PC-9 (cell line): ENCODE results near the gene SLC6A18. TPM values are rescaled to one million over a fixed set of nuclear protein-coding genes. Genes with fewer than 3 reads are reported as not detected.

Experiments
- BruUV-seq: library from RNA; stranded (reverse); fragments of 400-500 nt; replicated peaks from 2 replicates; lab custom pipeline; 2021; lab: Mats Ljungman, UMichigan
- CTCF ChIA-PET: fragments of 300-600 bp; sonication (Branson Sonifier 250); formaldehyde crosslinking; loops from one replicate; lab custom pipeline; 2022; ENCODE audit warnings: antibody characterized with exemption; lab: Charles Lee
- POLR2A ChIA-PET: fragments of 300-600 bp; sonication (Branson Sonifier 250); formaldehyde crosslinking; loops from one replicate; lab custom pipeline; 2022; ENCODE audit warnings: antibody characterized with exemption; ENCODE audit not compliant: unreplicated experiment; lab: Charles Lee
- DNase-seq, 2 experiments: peaks; one replicate each; pipeline versions ENCODE4 v3.0.0 to v3.0.0-alpha.2; 2015 to 2022; ENCODE audit warnings: mixed read lengths in 1 of 2
- H2AFZ ChIP-seq: fragments of 200-600 bp; sonication (generic); 2 replicates; pipeline ENCODE4 v1.8.1; 2017; ENCODE audit warnings: antibody characterized with exemption
- H3F3A ChIP-seq: fragments of 200-600 bp; sonication (generic); 2 replicates; pipeline ENCODE4 v1.8.1; 2017; ENCODE audit warnings: antibody characterized with exemption, mild to moderate bottlenecking, low read depth; ENCODE audit not compliant: insufficient read depth
- H3K27ac ChIP-seq: fragments of 200-600 bp; sonication (generic); 2 replicates; pipeline ENCODE4 v1.6.1; 2016; ENCODE audit warnings: mixed run types
- H3K27me3 ChIP-seq: fragments of 200-600 bp; sonication (generic); 2 replicates; pipeline ENCODE4 v1.6.1; 2016; ENCODE audit warnings: low read depth, mixed run types; ENCODE audit not compliant: insufficient read depth
- H3K36me3 ChIP-seq: fragments of 200-600 bp; sonication (generic); 2 replicates; pipeline ENCODE4 v1.6.1; 2016; ENCODE audit warnings: low read depth, mixed run types
- H3K4me1 ChIP-seq: fragments of 200-600 bp; sonication (generic); replicated peaks from 2 replicates; pipeline ENCODE4 v1.6.1; 2016; ENCODE audit warnings: mixed run types; ENCODE audit not compliant: insufficient read depth
- H3K4me2 ChIP-seq: fragments of 200-600 bp; sonication (generic); 2 replicates; pipeline ENCODE4 v1.6.1; 2017; ENCODE audit warnings: mixed run types
- H3K4me3 ChIP-seq: fragments of 200-600 bp; sonication (generic); 2 replicates; pipeline ENCODE4 v1.6.1; 2016; ENCODE audit warnings: mixed run types
- H3K79me2 ChIP-seq: fragments of 200-600 bp; sonication (generic); 2 replicates; pipeline ENCODE4 v1.6.1; 2017; ENCODE audit warnings: low read depth, mixed run types
- H3K9me2 ChIP-seq: fragments of 200-600 bp; sonication (generic); 2 replicates; pipeline ENCODE4 v1.8.1; 2017; ENCODE audit warnings: mild to moderate bottlenecking; ENCODE audit not compliant: insufficient read depth
- H3K9me3 ChIP-seq: fragments of 200-600 bp; sonication (generic); 2 replicates; pipeline ENCODE4 v1.8.1; 2016; ENCODE audit warnings: low read depth; ENCODE audit not compliant: insufficient read depth
- H4K20me1 ChIP-seq: fragments of 200-600 bp; sonication (generic); 2 replicates; pipeline ENCODE4 v1.8.1; 2017; ENCODE audit not compliant: insufficient read depth
- CTCF ChIP-seq: fragments of 200-600 bp; sonication (generic); conservative IDR thresholded peaks from 2 replicates; pipeline ENCODE4 v1.6.1; 2017; ENCODE audit warnings: mixed run types, antibody characterized with exemption, mild to moderate bottlenecking, moderate library complexity
- EZH2 ChIP-seq: fragments of 200-600 bp; sonication (generic); IDR thresholded peaks from 2 replicates; pipeline ENCODE4 v1.8.0; 2017; ENCODE audit warnings: antibody characterized with exemption, low read depth
- intact Hi-C: fragments of 100-400 bp; cut with micrococcal nuclease; formaldehyde crosslinking; loops from one replicate; pipeline ENCODE4 v1.10.0; 2022; ENCODE audit not compliant: unreplicated experiment
- total RNA-seq: library from RNA; stranded (reverse); gene quantifications from 2 replicates; pipeline ENCODE4 v1.2.3, GENCODE V29; 2021

The SLC6A18 gene
- total RNA-seq, 1 experiment from 2014 or later, result not detected

- CTCF ChIA-PET, result no interaction called here
- Histone ChIP-seq H3K27me3 (peaks cover 75% of the 10 kb centered on the region), H3K4me3 (no peak overlapping the region), H2AFZ (no peak overlapping the region), H3K4me1 (no peaks in the 10 kb centered on the region), H3K36me3 (no peaks in the 10 kb centered on the region), H3K27ac (no peak overlapping the region), H4K20me1 (peaks cover 22% of the 10 kb centered on the region), H3K4me2 (no peak overlapping the region), H3K79me2 (no peaks in the 10 kb centered on the region), H3K9me2 (no peaks in the 10 kb centered on the region), H3K9me3 (no peaks in the 10 kb centered on the region), H3F3A (no peaks in the 10 kb centered on the region; the same call in 1 of the 2 replicates)
- TF ChIP-seq CTCF, result no peak
- no peak for TF ChIP-seq EZH2
- BruUV-seq, result no TSS peak
- DNase-seq, result no peak
- POLR2A ChIA-PET, result no interaction called here
- intact Hi-C loops, result loop anchor here (10.0 kb wide), 2 partner anchors 135 to 235 kb away; partner anchors contain the start of genes CLPTM1L and SLC6A3
These were observed 15.0 kb upstream of the SLC6A18 start for GRCh38 chr5:1209896-1210776.

DNA sequence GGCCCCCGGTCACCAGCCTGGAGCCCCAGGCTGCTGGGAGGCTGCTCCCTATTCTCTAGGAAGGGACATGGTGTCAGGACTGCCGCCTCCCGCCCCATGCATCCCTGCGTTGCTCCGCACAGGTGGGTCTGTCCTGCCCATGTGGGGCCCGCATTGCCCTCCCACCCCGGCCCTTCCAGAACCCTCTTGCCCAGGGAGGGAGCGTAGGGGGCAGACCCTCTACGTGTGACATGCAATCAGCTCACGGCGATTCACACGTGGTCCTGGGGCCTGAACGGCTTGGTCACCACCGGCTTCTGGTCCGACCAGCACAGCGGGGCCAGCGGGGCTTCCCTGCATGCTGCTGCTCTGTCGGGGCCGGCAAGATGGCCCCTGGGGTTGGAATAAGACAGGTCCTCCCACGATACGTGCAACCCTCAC is 14.3 kb upstream of the SLC6A18 start:
- no peak overlapping the region for H3K27ac ChIP-seq
- H3K9me3 ChIP-seq, result no peaks in the 10 kb centered on the region
- no peak overlapping the region for H2AFZ ChIP-seq
- H3F3A ChIP-seq, result no peaks in the 10 kb centered on the region; the same call in 1 of the 2 replicates
- no peaks in the 10 kb centered on the region for H3K4me1 ChIP-seq
- CTCF ChIA-PET, result no interaction called here
- POLR2A ChIA-PET, result no interaction called here
- BruUV-seq, result no TSS peak
- peaks cover 75% of the 10 kb centered on the region for H3K27me3 ChIP-seq
- no peak overlapping the region for H3K4me3 ChIP-seq
- no peak for DNase-seq
- TF ChIP-seq CTCF (no peak), EZH2 (no peak)
- intact Hi-C loops, result no loop called here
- no peaks in the 10 kb centered on the region for H3K36me3 ChIP-seq
- no peaks in the 10 kb centered on the region for H3K79me2 ChIP-seq
- peaks cover 17% of the 10 kb centered on the region for H4K20me1 ChIP-seq
- no peak overlapping the region for H3K4me2 ChIP-seq
- H3K9me2 ChIP-seq, result no peaks in the 10 kb centered on the region

GRCh38 chr5:1211701-1212100 is 13.5 kb upstream of the SLC6A18 start:
- H3K36me3 ChIP-seq, result no peaks in the 10 kb centered on the region
- CTCF ChIA-PET, result no interaction called here
- no peaks in the 10 kb centered on the region for H3K4me1 ChIP-seq
- no TSS peak for BruUV-seq
- H3K4me2 ChIP-seq, result no peak overlapping the region
- no peak overlapping the region for H2AFZ ChIP-seq
- H4K20me1 ChIP-seq, result peaks cover 15% of the 10 kb centered on the region
- H3K79me2 ChIP-seq, result no peaks in the 10 kb centered on the region
- intact Hi-C loops, result no loop called here
- no peak for TF ChIP-seq CTCF
- no peak for TF ChIP-seq EZH2
- H3K9me2 ChIP-seq, result no peaks in the 10 kb centered on the region
- no peaks in the 10 kb centered on the region; the same call in 1 of the 2 replicates for H3F3A ChIP-seq
- POLR2A ChIA-PET, result no interaction called here
- H3K4me3 ChIP-seq, result no peak overlapping the region
- H3K9me3 ChIP-seq, result no peaks in the 10 kb centered on the region
- DNase-seq, result no peak
- no peak overlapping the region for H3K27ac ChIP-seq
- peaks cover 75% of the 10 kb centered on the region for H3K27me3 ChIP-seq
